Progenitor cell of endocrine pancreas (in vitro differentiated cells): ENCODE results near the gene PHLDA1. TPM values are rescaled to one million over a fixed set of nuclear protein-coding genes. Genes with fewer than 3 reads are reported as not detected.

Source experiments
- DNase-seq: peaks from one replicate; pipeline ENCODE4 v3.0.0; 2021; ENCODE audit warnings: low spot score; ENCODE audit not compliant: unreplicated experiment
- H3K27ac Mint-ChIP-seq: 2 replicates; pipeline ENCODE4 v1.8.0; 2021; ENCODE audit warnings: mild to moderate bottlenecking, moderate library complexity, mixed read lengths
- H3K27me3 Mint-ChIP-seq: 2 replicates; pipeline ENCODE4 v1.8.0; 2021; ENCODE audit warnings: mixed read lengths
- H3K36me3 Mint-ChIP-seq: 2 replicates; pipeline ENCODE4 v1.8.0; 2022; ENCODE audit warnings: mixed read lengths; ENCODE audit not compliant: insufficient read depth
- H3K4me1 Mint-ChIP-seq: 2 replicates; pipeline ENCODE4 v1.8.0; 2021; ENCODE audit warnings: low read depth, mixed read lengths
- H3K4me3 Mint-ChIP-seq: 2 replicates; pipeline ENCODE4 v1.8.0; 2021; ENCODE audit warnings: low read depth, mild to moderate bottlenecking, moderate library complexity, mixed read lengths
- H3K9me3 Mint-ChIP-seq: 2 replicates; pipeline ENCODE4 v1.8.0; 2021; ENCODE audit warnings: low read depth, mixed read lengths
- total RNA-seq: library from RNA; stranded (reverse); gene quantifications from 2 replicates; pipeline ENCODE4 v1.2.1, GENCODE V29; 2021
- TF ChIP-seq, protein P1 (sequence below): fragments of 200-600 bp; sonication (generic); IDR thresholded peaks from one replicate; pipeline ENCODE4 v1.5.0; 2021; ENCODE audit warnings: antibody characterized with exemption, mild to moderate bottlenecking; ENCODE audit not compliant: unreplicated experiment

PHLDA1 gene
- total RNA-seq, 1 donor from 2014 or later, result 45.4 TPM

DNA sequence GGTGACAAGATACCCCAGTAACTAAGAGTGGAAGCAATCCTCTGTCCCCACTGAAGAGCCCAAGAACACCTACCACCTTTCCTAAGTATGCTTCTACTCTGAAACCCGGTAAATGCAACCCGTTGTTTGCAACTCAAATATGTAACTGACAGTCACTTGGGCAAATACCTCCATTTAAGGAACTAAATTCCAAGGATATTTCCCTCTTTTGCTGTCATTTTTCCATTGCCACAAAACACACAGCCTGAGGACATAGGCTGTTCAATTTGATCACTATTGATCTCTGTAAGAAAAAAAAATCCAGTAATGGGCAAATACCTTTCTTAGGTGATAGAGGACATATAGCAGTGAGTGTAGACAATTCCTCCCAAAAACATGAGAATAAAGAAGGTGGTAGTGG, 6.6 kb upstream of the PHLDA1 start:
- no peaks in the 10 kb centered on the region for H3K9me3 Mint-ChIP-seq
- H3K4me1 Mint-ChIP-seq, result peaks cover 23% of the 10 kb centered on the region
- TF ChIP-seq, protein P1, sequence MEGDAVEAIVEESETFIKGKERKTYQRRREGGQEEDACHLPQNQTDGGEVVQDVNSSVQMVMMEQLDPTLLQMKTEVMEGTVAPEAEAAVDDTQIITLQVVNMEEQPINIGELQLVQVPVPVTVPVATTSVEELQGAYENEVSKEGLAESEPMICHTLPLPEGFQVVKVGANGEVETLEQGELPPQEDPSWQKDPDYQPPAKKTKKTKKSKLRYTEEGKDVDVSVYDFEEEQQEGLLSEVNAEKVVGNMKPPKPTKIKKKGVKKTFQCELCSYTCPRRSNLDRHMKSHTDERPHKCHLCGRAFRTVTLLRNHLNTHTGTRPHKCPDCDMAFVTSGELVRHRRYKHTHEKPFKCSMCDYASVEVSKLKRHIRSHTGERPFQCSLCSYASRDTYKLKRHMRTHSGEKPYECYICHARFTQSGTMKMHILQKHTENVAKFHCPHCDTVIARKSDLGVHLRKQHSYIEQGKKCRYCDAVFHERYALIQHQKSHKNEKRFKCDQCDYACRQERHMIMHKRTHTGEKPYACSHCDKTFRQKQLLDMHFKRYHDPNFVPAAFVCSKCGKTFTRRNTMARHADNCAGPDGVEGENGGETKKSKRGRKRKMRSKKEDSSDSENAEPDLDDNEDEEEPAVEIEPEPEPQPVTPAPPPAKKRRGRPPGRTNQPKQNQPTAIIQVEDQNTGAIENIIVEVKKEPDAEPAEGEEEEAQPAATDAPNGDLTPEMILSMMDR, result no peak
- peaks cover 2% of the 10 kb centered on the region for H3K36me3 Mint-ChIP-seq
- H3K27me3 Mint-ChIP-seq, result no peaks in the 10 kb centered on the region
- DNase-seq, result no peak
- H3K27ac Mint-ChIP-seq, result peak overlapping the region; percentile 34
- H3K4me3 Mint-ChIP-seq, result no peak overlapping the region

DNA sequence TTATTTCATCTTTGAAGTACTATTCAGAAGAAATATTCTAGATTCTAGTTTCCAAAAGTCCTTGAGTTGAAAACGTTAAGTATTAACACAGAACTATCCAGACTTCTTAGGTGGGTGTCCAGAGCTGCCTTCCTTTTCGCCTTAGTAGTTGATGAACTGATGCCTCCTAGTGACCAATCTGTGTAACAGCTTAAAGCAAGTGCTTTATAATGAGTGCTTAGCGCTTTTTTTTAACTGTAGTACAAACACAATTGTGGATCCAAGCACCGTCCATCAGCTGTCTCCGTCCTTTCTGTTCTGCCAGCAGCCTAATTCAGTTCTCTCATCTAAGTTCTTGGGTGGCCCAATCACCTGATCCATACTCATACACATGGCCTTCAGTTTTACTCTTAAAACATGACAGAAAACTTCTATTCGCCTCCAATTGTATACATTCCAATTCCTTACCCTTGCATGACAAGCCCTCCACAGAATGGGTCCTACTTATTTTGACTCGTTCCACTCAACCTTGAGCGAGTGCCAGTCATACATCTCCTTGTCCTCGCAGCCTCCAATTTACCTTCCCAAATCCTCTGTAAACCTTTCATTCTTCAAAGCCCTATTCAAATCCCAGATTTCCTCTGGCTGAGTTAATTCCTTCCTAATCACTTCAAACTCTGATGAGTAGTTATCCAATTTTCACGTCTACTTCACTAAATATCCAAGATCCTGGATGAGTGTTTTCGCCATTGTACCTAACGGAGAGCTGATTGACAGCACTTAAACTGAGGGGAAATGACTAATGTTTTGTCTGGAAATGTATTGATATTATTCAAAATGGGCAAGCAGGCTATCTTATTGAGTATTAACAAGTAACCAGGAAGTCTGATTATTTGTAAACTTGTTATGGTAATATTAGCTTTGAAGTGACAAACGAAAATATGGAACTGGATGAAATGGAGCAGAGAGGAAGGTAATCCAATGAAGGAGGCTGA, 5.8 kb upstream of the PHLDA1 start:
- no peaks in the 10 kb centered on the region for H3K27me3 Mint-ChIP-seq
- peaks cover 29% of the 10 kb centered on the region for H3K4me1 Mint-ChIP-seq
- H3K4me3 Mint-ChIP-seq, result no peak overlapping the region
- no peaks in the 10 kb centered on the region for H3K9me3 Mint-ChIP-seq
- no peak for DNase-seq
- no peak overlapping the region for H3K27ac Mint-ChIP-seq
- TF ChIP-seq, protein P1, result peak; percentile 89
- H3K36me3 Mint-ChIP-seq, result peaks cover under 1% of the 10 kb centered on the region

DNA sequence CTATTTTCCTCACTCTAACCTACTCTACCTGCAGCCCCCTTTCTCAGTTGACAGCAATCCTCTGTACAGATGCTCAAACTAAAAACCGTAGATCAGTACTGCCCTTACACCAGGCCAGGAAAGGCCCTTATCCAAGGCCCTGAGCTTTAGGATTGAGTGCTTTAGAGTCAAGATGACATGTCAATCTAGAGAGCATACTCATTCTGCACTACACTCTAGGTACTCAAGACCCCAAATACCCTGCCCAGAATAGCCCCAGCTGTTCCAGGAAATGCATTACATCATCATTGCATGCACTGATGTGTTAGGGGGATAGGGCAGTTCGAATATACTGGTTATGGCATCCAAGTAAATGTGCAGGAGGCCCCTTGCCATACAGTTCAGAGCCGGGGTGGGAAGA, 3.5 kb upstream of the PHLDA1 start:
- Mint-ChIP-seq H3K4me3 (no peak overlapping the region), H3K36me3 (peaks cover 3% of the 10 kb centered on the region), H3K27me3 (no peaks in the 10 kb centered on the region), H3K4me1 (peaks cover 29% of the 10 kb centered on the region), H3K27ac (no peak overlapping the region), H3K9me3 (no peaks in the 10 kb centered on the region)
- DNase-seq, result no peak
- TF ChIP-seq, protein P1, result no peak

DNA sequence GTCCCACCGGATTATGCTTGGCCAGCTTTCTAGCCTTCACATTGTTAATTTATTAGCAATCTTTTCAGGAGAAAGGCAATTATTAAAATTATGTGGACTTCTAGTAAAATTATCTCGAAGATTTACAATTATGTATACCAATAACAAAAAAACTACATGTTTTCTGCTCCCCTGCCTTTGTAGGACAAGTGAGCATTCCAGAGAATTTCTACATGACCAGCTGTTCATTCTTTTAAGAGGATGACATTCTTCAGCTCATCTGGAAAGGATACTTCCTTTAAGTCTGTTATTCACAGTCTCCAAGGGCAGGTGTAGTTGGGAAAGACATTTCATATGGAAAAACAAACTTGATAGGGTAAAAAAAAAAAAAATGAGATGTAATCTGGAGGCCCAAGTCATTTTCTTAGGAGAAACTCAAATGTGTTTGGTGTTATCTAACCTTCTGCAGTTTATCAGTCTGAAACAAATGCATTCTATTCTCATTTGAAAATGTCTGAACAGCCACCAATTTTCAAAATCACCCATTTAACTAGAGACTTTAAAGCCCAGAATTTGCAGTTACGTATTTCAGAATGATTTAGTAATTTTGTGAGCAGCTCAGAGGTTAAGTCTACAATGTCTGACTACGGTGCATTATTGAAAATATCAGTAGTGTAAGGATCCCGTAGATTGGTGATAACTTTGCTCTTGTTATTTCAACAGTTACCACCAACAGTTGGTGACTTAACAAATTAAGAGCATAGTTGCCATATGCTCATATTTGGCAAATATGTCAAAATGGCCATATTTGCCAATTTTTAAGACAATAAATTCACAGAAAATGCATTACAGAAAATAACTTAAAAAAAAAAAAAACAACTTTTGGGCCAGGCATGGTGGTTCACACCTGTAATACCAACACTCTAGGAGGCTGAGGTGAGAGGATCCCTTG, 1.8 kb upstream of the PHLDA1 start:
- H3K4me1 Mint-ChIP-seq, result peaks cover 34% of the 10 kb centered on the region
- peak overlapping the region; percentile 98 for H3K27ac Mint-ChIP-seq

More for the DNA sequence above, 1.8 kb upstream of the PHLDA1 start:
- TF ChIP-seq, protein P1, result no peak
- Mint-ChIP-seq H3K4me3 (peak overlapping the region; percentile 97), H3K36me3 (peaks cover 10% of the 10 kb centered on the region), H3K27me3 (no peaks in the 10 kb centered on the region), H3K9me3 (no peaks in the 10 kb centered on the region)
- no peak for DNase-seq
